A673 (cell line): ENCODE results near the gene POLD2. TPM values are rescaled to one million over a fixed set of nuclear protein-coding genes. Genes with fewer than 3 reads are reported as not detected.

Source experiments
- BruUV-seq: library from RNA; stranded (reverse); fragments of 400-500 nt; replicated peaks from 2 replicates; lab custom pipeline; 2021; lab: Mats Ljungman, UMichigan
- CTCF ChIA-PET: fragments of 300-600 bp; sonication (Branson Sonifier 250); formaldehyde crosslinking; loops from one replicate; lab custom pipeline; 2022; ENCODE audit warnings: antibody characterized with exemption; lab: Charles Lee
- POLR2A ChIA-PET: fragments of 300-600 bp; sonication (Branson Sonifier 250); formaldehyde crosslinking; loops from one replicate; lab custom pipeline; 2022; ENCODE audit warnings: antibody characterized with exemption; ENCODE audit not compliant: low non-redundant PET; lab: Charles Lee
- DNase-seq: peaks from one replicate; pipeline ENCODE4 v3.0.0-alpha.2; 2015; ENCODE audit warnings: low spot score
- H3K27ac ChIP-seq: fragments of 200-600 bp; sonication (generic); 2 replicates; pipeline ENCODE4 v1.5.1; 2016; ENCODE audit warnings: mixed run types, low read depth, mild to moderate bottlenecking, mixed read lengths, antibody characterized with exemption, low read length; ENCODE audit not compliant: poor library complexity, severe bottlenecking
- H3K27me3 ChIP-seq: fragments of 200-600 bp; sonication (generic); replicated peaks from 2 replicates; pipeline ENCODE4 v1.6.1; 2017; ENCODE audit warnings: mixed run types, low read depth, mild to moderate bottlenecking, mixed read lengths, antibody characterized with exemption, low read length; ENCODE audit not compliant: insufficient read depth, poor library complexity
- H3K36me3 ChIP-seq: fragments of 200-600 bp; sonication (generic); 2 replicates; pipeline ENCODE4 v1.6.1; 2016; ENCODE audit warnings: mixed run types, mild to moderate bottlenecking, mixed read lengths, antibody characterized with exemption, low read length; ENCODE audit not compliant: insufficient read depth, poor library complexity, severe bottlenecking
- H3K4me1 ChIP-seq: fragments of 200-600 bp; sonication (generic); 2 replicates; pipeline ENCODE4 v1.6.1; 2017; ENCODE audit warnings: mixed run types, mild to moderate bottlenecking, mixed read lengths, antibody characterized with exemption, low read length; ENCODE audit not compliant: insufficient read depth, poor library complexity, severe bottlenecking
- H3K4me3 ChIP-seq: fragments of 200-600 bp; sonication (generic); 2 replicates; pipeline ENCODE4 v1.5.1; 2016; ENCODE audit warnings: low read depth, mixed run types, mild to moderate bottlenecking, mixed read lengths, low read length; ENCODE audit not compliant: poor library complexity, severe bottlenecking
- H3K9me3 ChIP-seq: fragments of 200-600 bp; sonication (generic); 2 replicates; pipeline ENCODE4 v1.6.1; 2016; ENCODE audit warnings: mixed run types, low read depth, mild to moderate bottlenecking, mixed read lengths, antibody characterized with exemption, low read length; ENCODE audit not compliant: poor library complexity, severe bottlenecking
- CTCF ChIP-seq: fragments of 300-800, 200-600 bp; sonication (generic); conservative IDR thresholded peaks from 2 replicates; pipeline ENCODE4 v1.5.1; 2017; ENCODE audit warnings: low read depth, mild to moderate bottlenecking, antibody characterized with exemption, low read length, moderate library complexity, mixed read lengths
- EZH2 ChIP-seq: fragments of 200-600 bp; sonication (generic); IDR thresholded peaks from 2 replicates; pipeline ENCODE4 v1.6.1; 2017; ENCODE audit warnings: borderline replicate concordance, low read depth, mild to moderate bottlenecking, mixed read lengths, antibody characterized with exemption, low read length; ENCODE audit not compliant: poor library complexity, severe bottlenecking
- intact Hi-C: fragments of 100-400 bp; cut with micrococcal nuclease; formaldehyde crosslinking; loops from one replicate; pipeline ENCODE4 v1.10.0; 2022; ENCODE audit not compliant: unreplicated experiment
- total RNA-seq: library from RNA; stranded (reverse); gene quantifications from 2 replicates; pipeline ENCODE4 v1.2.3, GENCODE V29; 2021

POLD2 gene
- total RNA-seq, 1 experiment from 2014 or later: 252 TPM

DNA sequence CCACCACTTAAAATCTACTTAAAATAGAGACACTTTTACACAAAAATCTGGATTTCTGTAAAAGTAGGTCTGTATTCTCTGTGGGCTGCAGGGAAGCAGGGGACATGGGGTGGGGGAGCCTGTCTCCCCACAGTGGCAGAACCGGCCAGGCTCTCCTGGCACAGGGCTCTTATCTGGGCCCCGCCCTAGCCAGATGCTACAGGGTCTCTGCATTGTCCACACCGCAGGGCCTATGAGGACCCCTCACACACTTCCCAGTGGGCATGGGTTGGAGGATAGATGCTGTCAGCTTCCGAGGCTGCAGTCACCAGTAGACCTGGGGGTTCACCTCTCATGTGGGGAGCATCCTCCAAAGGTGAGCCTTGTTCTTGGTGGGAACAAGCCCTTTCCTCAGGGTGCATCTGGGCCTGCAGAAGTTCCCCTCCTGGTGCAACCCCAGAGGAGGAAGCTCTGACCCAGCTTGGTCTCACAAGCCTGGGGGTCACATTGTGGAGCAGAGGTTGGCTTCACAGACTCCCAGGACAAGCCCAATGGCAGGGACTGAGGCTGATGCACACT lies 33.2 kb upstream of the POLD2 start:
- intact Hi-C loops: no loop called here
- TF ChIP-seq EZH2: no peak
- TF ChIP-seq CTCF: no peak
- no peak for DNase-seq
- ChIA-PET CTCF (no interaction called here), POLR2A (no interaction called here)
- Histone ChIP-seq H3K4me1 (no peaks in the 10 kb centered on the region), H3K27ac (no peak overlapping the region), H3K9me3 (no peaks in the 10 kb centered on the region), H3K27me3 (no peaks in the 10 kb centered on the region), H3K36me3 (no peaks in the 10 kb centered on the region), H3K4me3 (no peak overlapping the region)
- no TSS peak for BruUV-seq

DNA sequence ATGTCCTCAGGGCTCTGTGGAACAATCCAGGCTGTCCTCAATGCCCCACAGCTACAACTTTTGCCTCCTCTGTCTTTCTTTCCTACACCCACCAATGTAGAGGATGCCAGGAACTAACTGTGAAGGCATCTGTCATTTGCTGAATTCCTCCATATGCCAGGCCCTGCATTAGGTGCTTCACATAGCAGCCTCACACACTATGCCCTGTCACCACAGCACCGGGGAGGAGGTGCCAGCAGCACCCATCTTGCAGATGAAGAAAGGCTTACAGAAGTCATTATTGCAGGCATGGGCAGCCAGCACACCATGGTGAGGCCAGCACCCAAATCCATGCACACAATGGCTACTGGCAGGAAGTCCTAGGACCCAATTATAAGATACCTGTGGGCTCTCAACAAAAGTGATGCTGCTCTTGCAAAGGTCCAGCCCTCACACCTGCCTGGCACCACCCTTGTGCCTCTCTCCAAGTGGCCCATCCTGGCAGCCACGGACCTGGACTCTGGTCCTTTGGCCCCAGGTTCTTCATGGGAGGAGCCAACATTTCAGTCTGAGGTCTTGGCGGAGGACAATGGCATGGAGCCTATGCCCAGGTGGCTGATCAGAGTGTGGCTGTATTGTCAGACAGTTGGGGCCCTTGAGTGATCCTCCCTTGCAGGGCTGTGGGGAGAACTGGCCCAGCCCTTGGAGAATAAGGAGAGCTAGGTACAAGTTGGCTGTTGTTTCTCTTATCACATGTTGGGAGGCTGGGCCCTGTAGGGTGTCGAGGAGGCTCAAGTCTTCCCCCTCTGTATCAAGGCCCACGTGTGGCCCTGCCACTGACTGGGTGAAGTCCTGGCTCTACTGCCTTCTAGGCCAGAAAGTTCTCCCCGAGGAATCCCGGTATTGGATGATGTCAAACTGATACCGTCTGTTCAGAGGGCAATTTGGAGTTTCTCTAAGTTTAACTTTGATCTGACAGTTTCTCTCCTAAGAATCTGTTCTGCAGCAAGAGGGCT lies 32.1 kb upstream of the POLD2 start:
- H3K27ac ChIP-seq: no peak overlapping the region
- intact Hi-C loops: no loop called here
- no peak for DNase-seq
- no peaks in the 10 kb centered on the region for H3K9me3 ChIP-seq
- no peak overlapping the region for H3K4me3 ChIP-seq
- H3K27me3 ChIP-seq: no peaks in the 10 kb centered on the region
- no TSS peak for BruUV-seq
- H3K4me1 ChIP-seq: no peaks in the 10 kb centered on the region
- no peak for TF ChIP-seq EZH2
- POLR2A ChIA-PET: no interaction called here
- CTCF ChIA-PET: no interaction called here
- H3K36me3 ChIP-seq: no peaks in the 10 kb centered on the region

GRCh38 chr7:44154703-44155102 lies 31.4 kb upstream of the POLD2 start:
- Histone ChIP-seq H3K36me3 (no peaks in the 10 kb centered on the region), H3K27ac (no peak overlapping the region), H3K27me3 (no peaks in the 10 kb centered on the region), H3K4me3 (no peak overlapping the region), H3K9me3 (no peaks in the 10 kb centered on the region), H3K4me1 (no peaks in the 10 kb centered on the region)
- CTCF ChIA-PET: no interaction called here
- intact Hi-C loops: no loop called here
- BruUV-seq: no TSS peak
- POLR2A ChIA-PET: no interaction called here
- TF ChIP-seq EZH2: no peak
- no peak for TF ChIP-seq CTCF
- DNase-seq: no peak
